ENCODE results near the gene OR9Q1. TPM values are rescaled to one million over a fixed set of nuclear protein-coding genes. Genes with fewer than 3 reads are reported as not detected.

Gene OR9Q1
- polyA plus RNA-seq, 1 donor (not counting 4 experiments of a cell fraction or from before 2014, with no cell fraction given): not detected

- H3K4me1 ChIP-seq (ENCODE audit: control insufficient read depth, extremely low read depth, insufficient read depth, low read length): no peaks in the 10 kb centered on the region
- no peaks in the 10 kb centered on the region for H3K79me2 ChIP-seq (ENCODE audit: control insufficient read depth, insufficient read depth, low read length)
- no peak overlapping the region for H2AFZ ChIP-seq (ENCODE audit: control insufficient read depth, low read length)
- H3K4me2 ChIP-seq (ENCODE audit: control insufficient read depth, extremely low read depth, insufficient read depth, low read depth, low read length): no peak overlapping the region
- H3K9me1 ChIP-seq (ENCODE audit: control insufficient read depth, extremely low read depth, insufficient read depth, low read length): no peaks in the 10 kb centered on the region
- no peaks in the 10 kb centered on the region for H3K9me3 ChIP-seq (ENCODE audit: control insufficient read depth, low read depth, low read length)
- no peak overlapping the region for H3K4me3 ChIP-seq (ENCODE audit: control insufficient read depth in 2 of 3, extremely low read depth in 1 of 3, insufficient read depth in 2 of 3, low read depth in 1 of 3, low read length in 3 of 3)
- no peak overlapping the region for H3K27ac ChIP-seq (ENCODE audit: control insufficient read depth, insufficient read depth, low read length)
- no peaks in the 10 kb centered on the region for H3K36me3 ChIP-seq (ENCODE audit: control insufficient read depth in 2 of 2, extremely low read depth in 1 of 2, insufficient read depth in 2 of 2, low read length in 2 of 2)
- FAIRE-seq (no peak), DNase-seq (ENCODE audit: low read depth, low spot score) (no peak)
- dilution Hi-C loops (cut with MboI; ENCODE audit: extremely low pct_ligation_motif_present, low sequenced_read_pairs): no loop called here
- no peaks in the 10 kb centered on the region for H3K27me3 ChIP-seq (ENCODE audit: control insufficient read depth, extremely low read depth, insufficient read depth, low read length)
- no peaks in the 10 kb centered on the region for H4K20me1 ChIP-seq (ENCODE audit: control insufficient read depth, extremely low read depth, insufficient read depth, low read length)
- no peak overlapping the region for H3K9ac ChIP-seq (ENCODE audit: control insufficient read depth, extremely low read depth, insufficient read depth, low read length)
- no peak for TF ChIP-seq CTCF (optimal IDR thresholded peaks at IDR 0.05 in 1 of 3, IDR thresholded peaks at IDR 0.05 in 1 of 3, conservative IDR thresholded peaks at IDR 0.05 in 1 of 3; ENCODE audit: extremely low read depth in 1 of 3, insufficient read depth in 2 of 3, low read length in 3 of 3)
- TF ChIP-seq EZH2 (IDR thresholded peaks at IDR 0.05; ENCODE audit: low read length): no peak
These were observed 129.1 kb downstream of the OR9Q1 start for GRCh38 chr11:58152781-58153180.

GRCh38 chr11:58164389-58164788, 140.7 kb downstream of the OR9Q1 start:
- Histone ChIP-seq H3K9me3 (ENCODE audit: control insufficient read depth, low read depth, low read length) (no peaks in the 10 kb centered on the region), H3K9me1 (ENCODE audit: control insufficient read depth, extremely low read depth, insufficient read depth, low read length) (no peaks in the 10 kb centered on the region), H3K27ac (ENCODE audit: control insufficient read depth, insufficient read depth, low read length) (no peak overlapping the region), H3K36me3 (ENCODE audit: control insufficient read depth in 2 of 2, extremely low read depth in 1 of 2, insufficient read depth in 2 of 2, low read length in 2 of 2) (no peaks in the 10 kb centered on the region), H3K4me3 (ENCODE audit: control insufficient read depth in 2 of 3, extremely low read depth in 1 of 3, insufficient read depth in 2 of 3, low read depth in 1 of 3, low read length in 3 of 3) (no peak overlapping the region), H3K27me3 (ENCODE audit: control insufficient read depth, extremely low read depth, insufficient read depth, low read length) (no peaks in the 10 kb centered on the region), H3K79me2 (ENCODE audit: control insufficient read depth, insufficient read depth, low read length) (no peaks in the 10 kb centered on the region), H3K4me2 (ENCODE audit: control insufficient read depth, extremely low read depth, insufficient read depth, low read depth, low read length) (no peak overlapping the region), H4K20me1 (ENCODE audit: control insufficient read depth, extremely low read depth, insufficient read depth, low read length) (no peaks in the 10 kb centered on the region), H3K4me1 (ENCODE audit: control insufficient read depth, extremely low read depth, insufficient read depth, low read length) (no peaks in the 10 kb centered on the region), H3K9ac (ENCODE audit: control insufficient read depth, extremely low read depth, insufficient read depth, low read length) (no peak overlapping the region), H2AFZ (ENCODE audit: control insufficient read depth, low read length) (no peak overlapping the region)
- DNase-seq (ENCODE audit: low read depth, low spot score) (no peak), FAIRE-seq (no peak)
- dilution Hi-C loops (cut with MboI; ENCODE audit: extremely low pct_ligation_motif_present, low sequenced_read_pairs): no loop called here
- no peak for TF ChIP-seq CTCF (optimal IDR thresholded peaks at IDR 0.05 in 1 of 3, IDR thresholded peaks at IDR 0.05 in 1 of 3, conservative IDR thresholded peaks at IDR 0.05 in 1 of 3; ENCODE audit: extremely low read depth in 1 of 3, insufficient read depth in 2 of 3, low read length in 3 of 3)
- TF ChIP-seq EZH2 (IDR thresholded peaks at IDR 0.05; ENCODE audit: low read length): no peak

All from keratinocyte (primary cell).